NCI-H2171 treated with DMSO at 0.1 percent for 48 hours (cell line): ENCODE measurements around the gene DPP6.
A peak's percentile ranks its signal among the peaks of the same experiment; 100 is the strongest.
"Not testable (repeated sequence)": the region's sequence is repeated elsewhere in the genome, so short reads cannot be mapped to it uniquely, and the experiment has no call there.

ENCODE experiments used
- DNase-seq: peaks from one replicate; lab custom pipeline; 2025; lab: John Stamatoyannopoulos, UW

DPP6 gene

GRCh38 chr7:154051643-154052529 lies at the start of gene DPP6:
Gene DPP6 (plus strand): TSS chr7:154052398.
- DNase-seq = not testable (repeated sequence)

DNA sequence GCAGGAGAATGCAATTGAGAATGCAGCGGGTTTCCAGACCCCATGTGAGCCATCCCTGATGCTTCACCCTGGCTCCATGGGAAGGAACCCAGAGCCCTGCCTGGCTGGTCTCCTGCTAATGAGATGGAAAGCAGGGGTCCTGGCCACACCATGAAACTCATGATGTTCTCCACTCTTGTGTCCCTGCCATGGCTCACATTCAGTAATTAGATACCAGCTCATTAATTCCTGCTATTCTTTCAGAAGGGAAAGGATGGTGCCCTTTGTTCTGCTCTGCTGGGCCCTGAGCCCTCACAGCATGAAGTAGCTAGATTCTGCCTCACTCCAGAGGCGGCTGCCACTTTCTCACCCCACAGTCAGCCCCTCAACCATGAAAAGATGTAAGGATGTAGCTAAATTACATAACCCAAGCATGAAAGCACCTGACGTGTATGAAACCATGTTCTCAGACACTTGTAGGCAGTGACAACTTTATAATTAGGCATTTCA lies 42.7 kb upstream of the DPP6 start:
- DNase-seq = not testable (repeated sequence)

DNA sequence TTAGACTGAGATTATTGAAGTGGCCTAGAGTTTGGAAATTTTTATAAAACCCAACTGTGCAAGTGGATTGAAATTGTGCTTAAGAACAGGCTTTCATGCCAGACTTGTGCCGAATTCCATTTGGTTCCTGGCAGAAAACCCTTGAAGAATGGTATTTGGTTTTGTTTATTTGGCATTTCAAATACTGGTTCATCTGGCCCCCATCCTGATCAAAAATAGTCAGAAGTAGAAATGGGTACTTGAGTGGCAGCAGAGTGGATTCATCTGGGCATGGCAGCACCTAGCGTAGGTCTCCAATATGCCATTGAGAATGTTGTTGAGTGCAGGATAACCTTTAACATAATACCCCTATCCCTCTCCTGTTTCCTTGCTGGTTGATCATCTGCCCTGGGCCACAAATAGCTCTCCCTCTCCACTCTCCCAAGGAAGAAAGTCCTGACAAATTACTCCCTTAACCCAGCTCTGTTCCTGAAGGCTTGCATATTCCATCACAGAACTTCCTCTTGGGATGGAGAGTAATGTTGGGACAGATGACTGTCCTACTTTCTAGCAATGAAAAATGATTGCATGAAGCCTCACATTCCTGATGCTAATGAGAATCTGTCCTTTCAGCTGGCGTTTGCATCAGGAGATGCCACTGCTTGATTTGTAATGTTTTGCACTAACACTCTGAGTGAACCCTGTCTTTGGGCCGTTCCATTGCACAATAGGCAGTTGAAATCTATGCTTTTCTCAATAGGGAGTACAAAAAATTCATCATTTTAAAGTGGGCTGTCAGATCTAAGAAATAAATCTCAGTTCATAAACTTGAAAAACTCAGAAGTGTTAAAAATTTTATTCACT lies 41.3 kb upstream of the DPP6 start:
- not testable (repeated sequence) for DNase-seq

GRCh38 chr7:154012800-154013199 lies 39.4 kb upstream of the DPP6 start:
- DNase-seq = not testable (repeated sequence)

DNA sequence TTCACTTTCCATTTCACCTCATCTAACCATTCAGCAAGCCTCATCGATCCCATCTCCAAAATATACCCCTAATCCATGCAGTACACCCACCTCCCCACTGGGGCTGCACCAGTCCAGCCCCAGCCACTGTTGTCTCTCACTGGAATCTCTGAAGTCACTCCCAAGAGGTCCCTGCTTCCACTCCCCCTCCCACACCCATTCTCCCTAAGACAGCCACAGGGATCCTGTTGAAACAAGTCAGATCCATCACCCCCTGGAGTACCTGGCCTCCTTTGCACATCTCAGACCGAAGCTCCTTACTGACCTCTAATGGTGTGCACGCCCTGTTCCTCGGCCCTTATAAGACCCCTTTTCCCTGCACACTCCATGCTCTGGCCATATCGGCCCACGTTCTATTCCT lies 36.6 kb upstream of the DPP6 start:
- not testable (repeated sequence) for DNase-seq

DNA sequence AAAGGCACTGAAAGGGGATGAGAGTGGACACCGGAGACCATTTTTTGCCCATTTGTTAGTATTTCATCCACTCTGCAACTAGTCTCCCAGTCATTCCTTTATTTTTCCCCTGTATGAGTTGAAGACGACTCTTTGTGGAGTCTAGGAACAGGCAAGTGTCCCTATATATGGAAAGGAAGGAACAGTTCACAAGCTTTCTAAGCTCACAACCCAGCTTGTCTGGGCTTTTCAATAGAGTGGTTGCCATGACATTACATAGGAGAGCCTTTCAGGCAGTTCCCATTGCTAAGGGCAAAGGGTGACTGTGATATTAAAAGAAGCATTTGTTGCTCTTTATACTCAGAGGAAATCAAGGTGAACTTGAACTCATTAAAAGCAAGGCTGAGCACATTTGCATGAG lies 33.8 kb upstream of the DPP6 start:
- not testable (repeated sequence) for DNase-seq

DNA sequence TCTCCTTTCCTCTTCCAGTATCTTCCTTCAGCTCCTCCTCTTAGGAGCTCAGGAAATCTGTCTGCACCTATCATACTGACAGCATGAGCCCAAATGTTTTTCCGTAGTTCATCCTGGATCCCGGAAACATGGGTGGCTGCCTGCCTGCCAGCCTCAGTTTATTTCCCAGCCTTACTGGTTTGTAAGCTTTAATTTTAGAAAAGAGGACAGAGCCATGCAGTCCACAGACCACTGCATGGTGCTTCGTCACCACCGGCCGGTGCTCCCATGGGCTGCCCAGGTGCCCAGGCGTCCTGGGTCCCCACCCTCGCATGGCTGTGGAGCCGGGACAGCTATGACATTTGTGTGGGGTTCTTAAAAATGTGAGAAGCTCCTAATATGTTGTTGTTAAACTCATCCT lies 24.4 kb upstream of the DPP6 start:
- not testable (repeated sequence) for DNase-seq

- DNase-seq = peak; percentile 19
Observed at GRCh38 chr7:154030476-154031080, 21.6 kb upstream of the DPP6 start.

GRCh38 chr7:154039466-154040165 lies 12.6 kb upstream of the DPP6 start:
- DNase-seq = not testable (repeated sequence)

DNA sequence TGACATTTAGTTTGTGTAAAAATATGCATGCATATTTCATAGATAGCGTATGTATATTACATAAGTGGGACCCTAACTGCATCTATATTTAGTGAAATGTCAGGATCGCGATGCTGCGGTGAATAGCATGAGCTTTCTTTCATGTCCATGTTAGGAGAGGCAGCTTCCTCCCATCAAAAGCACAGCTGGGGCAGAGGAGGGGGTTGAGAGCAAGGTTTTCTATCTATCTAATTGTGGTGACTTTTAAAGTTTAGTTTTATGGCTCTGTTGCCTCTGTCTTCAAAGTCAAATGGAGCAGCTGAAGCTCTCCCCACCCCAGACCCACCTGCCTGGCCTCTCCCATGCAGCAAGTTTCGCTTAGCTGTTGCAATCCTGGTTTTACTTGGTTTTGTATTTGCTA lies 1.8 kb upstream of the DPP6 start:
- not testable (repeated sequence) for DNase-seq

DNA sequence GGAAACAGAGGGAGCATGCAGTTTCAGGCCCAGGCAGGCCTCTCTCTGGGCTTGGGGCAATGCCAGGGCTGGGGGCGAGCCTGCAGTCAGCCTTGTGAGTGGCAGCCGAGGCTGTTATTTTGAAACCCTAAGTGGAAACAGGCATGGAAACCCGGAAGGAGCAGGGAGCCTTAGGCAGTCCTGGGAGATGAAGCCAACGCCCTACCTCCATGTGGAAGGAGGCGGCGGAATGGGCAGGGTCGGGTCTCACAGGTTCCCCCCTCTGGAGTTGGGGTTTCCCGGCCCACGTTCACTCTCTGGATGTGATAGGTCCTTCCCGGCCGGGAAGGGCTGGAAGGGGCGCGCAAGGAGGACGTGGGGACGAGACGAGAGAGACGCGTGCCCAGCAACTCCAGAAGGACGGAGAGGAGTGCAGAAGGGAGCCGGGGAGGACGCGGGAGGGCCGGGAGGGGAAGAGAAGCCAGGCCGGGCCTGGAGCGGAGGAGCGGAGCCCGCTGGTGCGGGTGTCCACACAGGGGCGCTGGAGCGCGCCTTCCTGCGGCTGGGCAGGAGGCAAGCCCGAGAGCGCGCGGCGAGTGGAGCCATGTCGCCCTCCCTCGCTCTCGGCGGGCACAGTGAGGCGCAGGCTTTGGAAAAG lies 1.1 kb upstream of the DPP6 start:
- not testable (repeated sequence) for DNase-seq

DNA sequence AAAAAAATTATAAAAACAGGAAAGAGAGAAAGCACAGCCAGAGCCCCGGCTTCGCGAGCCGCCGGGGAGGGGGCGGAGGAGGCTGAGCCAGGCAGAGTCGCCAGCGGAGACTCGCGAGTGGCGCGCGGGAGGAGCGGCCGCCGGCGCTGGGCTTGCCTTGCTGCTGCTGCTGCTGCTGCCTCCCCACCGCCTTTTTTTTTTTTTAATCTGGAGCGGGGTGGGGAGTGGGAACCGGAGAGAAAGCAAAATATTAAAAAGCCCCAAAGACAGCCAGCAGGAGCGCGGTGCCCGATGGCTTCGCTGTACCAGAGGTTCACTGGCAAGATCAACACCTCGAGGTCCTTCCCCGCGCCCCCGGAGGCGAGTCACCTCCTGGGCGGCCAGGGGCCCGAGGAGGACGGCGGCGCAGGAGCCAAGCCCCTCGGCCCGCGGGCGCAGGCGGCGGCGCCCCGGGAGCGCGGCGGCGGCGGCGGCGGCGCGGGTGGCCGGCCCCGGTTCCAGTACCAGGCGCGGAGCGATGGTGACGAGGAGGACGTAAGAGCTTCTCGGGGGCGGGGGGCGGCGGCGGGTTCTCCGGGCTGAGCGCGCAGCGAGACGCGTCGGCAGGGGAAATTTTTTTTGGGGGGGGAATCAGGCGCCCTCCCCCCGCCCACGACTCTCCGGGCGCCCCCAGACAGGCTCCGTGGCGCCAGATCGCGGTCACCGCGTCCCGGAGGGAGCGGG lies 493 bp downstream of the DPP6 start:
- not testable (repeated sequence) for DNase-seq

DNA sequence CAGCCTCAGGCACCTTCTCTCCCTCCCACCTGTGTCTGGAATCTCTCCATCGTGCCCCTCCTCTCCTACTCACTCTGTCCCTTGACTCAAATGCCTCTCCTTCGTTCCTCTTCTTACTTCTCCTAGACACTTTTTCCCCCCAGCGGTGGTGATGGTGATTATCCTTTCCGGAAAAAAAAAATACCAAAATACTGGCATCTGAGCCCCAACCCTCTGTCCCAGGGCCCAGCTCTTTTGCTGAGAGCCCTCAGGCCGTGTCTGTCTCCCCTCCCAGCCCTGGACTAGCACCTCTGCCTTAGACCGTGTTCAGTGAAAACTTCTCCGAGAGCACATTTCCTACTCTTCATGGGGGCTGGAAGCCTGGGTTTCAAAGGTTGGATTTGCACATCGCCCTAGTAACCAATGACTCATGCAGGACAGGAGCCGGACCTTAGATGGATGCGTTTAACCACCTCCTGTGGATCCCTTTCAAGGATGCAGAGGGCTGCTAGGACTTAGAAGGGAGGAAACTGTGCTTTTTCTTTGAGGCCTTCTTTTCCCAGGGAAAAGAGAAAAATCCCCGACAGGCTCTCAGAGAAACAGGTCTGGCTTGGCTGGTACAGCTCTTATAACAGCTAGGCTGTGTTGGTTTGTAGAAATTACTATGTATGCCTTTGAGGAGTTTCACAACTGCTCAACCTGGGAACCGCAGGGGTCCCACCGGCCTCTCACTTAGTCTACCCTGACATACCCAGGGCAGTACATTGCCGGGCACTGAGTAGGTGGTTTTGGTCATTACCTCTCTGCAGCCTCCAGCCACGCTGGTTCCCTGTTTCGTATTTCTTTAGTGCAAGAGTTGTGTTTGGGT lies 1.5 kb downstream of the DPP6 start:
- DNase-seq = not testable (repeated sequence)

DNA sequence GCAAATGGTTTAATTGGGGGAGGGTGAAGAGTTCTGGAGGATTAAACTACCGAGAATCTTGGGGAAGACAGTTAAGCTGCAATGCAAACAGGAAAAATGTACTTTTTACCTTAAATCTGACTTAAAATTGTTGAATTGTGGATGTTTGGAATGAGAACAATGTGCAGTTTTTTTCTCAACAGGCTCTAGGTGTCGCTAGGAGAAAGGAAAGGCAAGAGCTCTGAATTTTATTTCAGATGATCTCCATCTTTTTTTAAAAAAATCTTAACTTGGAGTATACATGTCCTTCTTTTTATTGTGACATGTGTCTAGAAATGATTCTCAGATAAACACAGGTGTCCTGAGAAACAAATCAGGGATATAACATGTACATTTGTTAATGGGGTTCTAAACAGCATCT lies 2.5 kb downstream of the DPP6 start:
- not testable (repeated sequence) for DNase-seq

- DNase-seq = not testable (repeated sequence)
Observed at GRCh38 chr7:154055491-154056106, 3.4 kb downstream of the DPP6 start.

GRCh38 chr7:154058783-154059182 lies 6.6 kb downstream of the DPP6 start:
- DNase-seq = not testable (repeated sequence)

DNA sequence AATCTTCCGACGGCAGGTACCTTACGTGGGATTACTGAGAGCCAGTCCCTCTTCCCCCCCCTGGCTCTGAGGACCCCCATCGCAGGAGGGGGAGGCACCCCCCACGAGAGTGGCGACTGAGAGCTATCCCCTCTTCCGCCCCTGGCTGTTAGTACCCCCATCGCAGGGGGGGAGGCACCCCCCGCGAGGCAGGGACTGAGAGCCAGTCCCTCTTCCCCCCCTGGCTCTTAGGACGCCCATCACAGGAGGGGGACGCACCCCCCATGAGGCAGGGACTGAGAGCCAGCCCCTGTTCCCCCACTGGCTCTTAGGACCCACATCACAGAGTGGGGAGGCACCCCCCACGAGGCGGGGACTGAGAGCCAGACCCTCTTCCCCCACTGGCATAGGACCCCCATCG lies 8.4 kb downstream of the DPP6 start:
- DNase-seq = not testable (repeated sequence)

DNA sequence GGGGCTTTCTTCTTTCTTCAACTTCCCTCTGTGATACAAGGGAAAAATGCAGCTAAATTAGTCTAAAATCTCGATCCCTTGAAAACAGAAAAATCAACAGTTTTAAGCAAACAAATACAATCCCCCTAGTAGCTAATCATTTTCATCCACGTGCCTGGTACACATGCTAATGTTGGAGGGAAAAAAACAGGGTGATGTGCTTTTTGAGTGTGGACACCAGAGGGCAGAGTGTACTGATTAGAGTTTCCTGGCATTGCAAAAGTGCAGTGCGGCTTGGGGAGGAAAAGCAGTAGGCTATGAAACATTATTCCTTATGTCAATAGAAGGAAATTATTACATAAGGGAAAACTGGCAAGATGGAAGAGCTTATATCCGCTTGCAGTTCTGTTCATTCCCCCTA lies 19.6 kb downstream of the DPP6 start:
- peak; percentile 21 for DNase-seq
